GM12878 (cell line): ENCODE results near the gene NEK11. TPM values are rescaled to one million over a fixed set of nuclear protein-coding genes. Genes with fewer than 3 reads are reported as not detected.

ENCODE experiments used
- ATAC-seq: fragments of 200-7000 bp; cut with Tn5 transposase; 3 replicates; pipeline ENCODE4 v1.9.1; 2020; ENCODE audit warnings: mild to moderate bottlenecking, moderate library complexity
- BruUV-seq: library from RNA; stranded (reverse); fragments of 400-500 nt; replicated peaks from 2 replicates; lab custom pipeline; 2021; lab: Mats Ljungman, UMichigan
- CTCF ChIA-PET: fragments of 300-600 bp; sonication (Branson Sonifier 250); formaldehyde crosslinking; extraction: SDS; loops from one replicate; lab custom pipeline; 2021; ENCODE audit warnings: inconsistent platforms; lab: Yijun Ruan, JAX
- POLR2A ChIA-PET: fragments of 350-600 bp; formaldehyde crosslinking; extraction: SDS; loops from one replicate; lab custom pipeline; 2021; ENCODE audit warnings: inconsistent platforms; lab: Charles Lee
- RAD21 ChIA-PET: fragments of 300-600 bp; sonication (Branson Sonifier 250); formaldehyde crosslinking; loops from one replicate; lab custom pipeline; 2023; ENCODE audit warnings: antibody characterized with exemption; ENCODE audit not compliant: unreplicated experiment; lab: Charles Lee
- SMC1A ChIA-PET: fragments of 300-600 bp; sonication (Branson Sonifier 250); formaldehyde crosslinking; loops from one replicate; lab custom pipeline; 2023; ENCODE audit not compliant: unreplicated experiment, uncharacterized antibody; lab: Charles Lee
- DNase-seq: peaks from one replicate; pipeline ENCODE4 v3.0.0-alpha.2; 2011; ENCODE audit warnings: low read depth, low spot score
- FAIRE-seq: peaks from 3 replicates; lab custom pipeline; 2011; peaks lifted over from hg19 to GRCh38; lab: Jason Lieb, UNC
- H2AFZ ChIP-seq: 2 replicates; pipeline ENCODE4 v1.6.0; 2011; ENCODE audit warnings: low read depth, low read length, control low read depth; ENCODE audit not compliant: control insufficient read depth
- H3K27ac ChIP-seq: 2 replicates; pipeline ENCODE4 v1.5.1; 2011; ENCODE audit warnings: control low read depth; ENCODE audit not compliant: control insufficient read depth, insufficient read depth
- H3K27me3 ChIP-seq, 2 experiments: replicated peaks in 1 of 2; 2 replicates each; pipeline versions ENCODE4 v1.6.0 to v1.6.1; 2011; ENCODE audit warnings: low read length in 1 of 2; ENCODE audit not compliant: control insufficient read depth in 2 of 2, insufficient read depth in 2 of 2
- H3K36me3 ChIP-seq, 2 experiments: 2 replicates each; pipeline ENCODE4 v1.5.1; 2011; ENCODE audit warnings: low read length in 1 of 2; ENCODE audit not compliant: control insufficient read depth in 2 of 2, insufficient read depth in 2 of 2
- H3K4me1 ChIP-seq: 2 replicates; pipeline ENCODE4 v1.6.1; 2011; ENCODE audit warnings: mild to moderate bottlenecking, low read length, moderate library complexity, mixed read lengths; ENCODE audit not compliant: control insufficient read depth, insufficient read depth
- H3K4me2 ChIP-seq: 2 replicates; pipeline ENCODE4 v1.6.0; 2011; ENCODE audit warnings: control low read depth; ENCODE audit not compliant: control insufficient read depth, insufficient read depth
- H3K4me3 ChIP-seq: fragments of 200-600 bp; sonication (generic); 2 replicates; pipeline ENCODE4 v1.5.1; 2016
- H3K79me2 ChIP-seq: 2 replicates; pipeline ENCODE4 v1.6.0; 2011; ENCODE audit warnings: low read length; ENCODE audit not compliant: control insufficient read depth, insufficient read depth
- H3K9ac ChIP-seq: 2 replicates; pipeline ENCODE4 v1.8.0; 2011; ENCODE audit warnings: low read length, control low read depth, mixed read lengths; ENCODE audit not compliant: control insufficient read depth, insufficient read depth
- H3K9me3 ChIP-seq: replicated peaks from 3 replicates; pipeline ENCODE4 v1.5.1; 2011; ENCODE audit warnings: mild to moderate bottlenecking, low read length; ENCODE audit not compliant: control insufficient read depth, insufficient read depth
- H4K20me1 ChIP-seq: 2 replicates; pipeline ENCODE4 v1.6.0; 2011; ENCODE audit not compliant: control insufficient read depth, insufficient read depth
- CEBPB ChIP-seq, 2 experiments: fragments of 150-350 bp in 1 of 2; IDR thresholded peaks; 2 replicates each; pipeline ENCODE4 v1.6.1; 2012 to 2014; ENCODE audit warnings: low read depth in 2 of 2, low read length in 2 of 2, borderline replicate concordance in 1 of 2, inconsistent platforms in 1 of 2
- CTCF ChIP-seq, 3 experiments: IDR thresholded peaks in 2 of 3; conservative IDR thresholded peaks in 1 of 3; 2 replicates each; pipeline ENCODE4 v1.5.1; 2011; ENCODE audit warnings: low read depth in 3 of 3, low read length in 3 of 3, mild to moderate bottlenecking in 3 of 3, control low read depth in 2 of 3, moderate library complexity in 2 of 3, inconsistent platforms in 1 of 3, mixed read lengths in 1 of 3; ENCODE audit not compliant: control insufficient read depth in 2 of 3, insufficient read depth in 1 of 3; ENCODE audit errors: extremely low read depth in 1 of 3
- FOXK2 ChIP-seq: fragments of 450-650 bp; IDR thresholded peaks from 2 replicates; pipeline ENCODE4 v1.6.1; 2017; ENCODE audit warnings: mild to moderate bottlenecking, moderate library complexity
- IKZF1 ChIP-seq: fragments of 450-650 bp; conservative IDR thresholded peaks from 2 replicates; pipeline ENCODE4 v1.6.1; 2017; ENCODE audit warnings: antibody characterized with exemption, mild to moderate bottlenecking
- KLF5 ChIP-seq: fragments of 450-650 bp; IDR thresholded peaks from 2 replicates; pipeline ENCODE4 v1.6.1; 2014; ENCODE audit warnings: mild to moderate bottlenecking; ENCODE audit not compliant: partially characterized antibody
- MEF2A ChIP-seq: IDR thresholded peaks from 2 replicates; pipeline ENCODE4 v1.6.1; 2011; ENCODE audit warnings: low read depth, mild to moderate bottlenecking, low read length, moderate library complexity; ENCODE audit not compliant: insufficient read depth
- MTA3 ChIP-seq: IDR thresholded peaks from 2 replicates; pipeline ENCODE4 v1.6.1; 2012; ENCODE audit warnings: low read length, inconsistent platforms, borderline replicate concordance
- NBN ChIP-seq: fragments of 450-650 bp; IDR thresholded peaks from 2 replicates; pipeline ENCODE4 v1.6.1; 2016
- NFYA ChIP-seq: IDR thresholded peaks from 2 replicates; pipeline ENCODE4 v1.6.1; 2011; ENCODE audit warnings: low read depth, mild to moderate bottlenecking, low read length, improper control_type of control experiment, borderline replicate concordance
- NFYB ChIP-seq: IDR thresholded peaks from 2 replicates; pipeline ENCODE4 v1.6.1; 2011; ENCODE audit warnings: low read depth, mild to moderate bottlenecking, low read length, improper control_type of control experiment, moderate library complexity; ENCODE audit not compliant: insufficient read depth
- POLR2AphosphoS5 ChIP-seq: IDR thresholded peaks from 2 replicates; pipeline ENCODE4 v1.6.1; 2011; ENCODE audit warnings: mild to moderate bottlenecking, low read length, inconsistent platforms
- RAD51 ChIP-seq: fragments of 450-650 bp; IDR thresholded peaks from 2 replicates; pipeline ENCODE4 v1.6.1; 2016; ENCODE audit warnings: moderate library complexity, mild to moderate bottlenecking, inconsistent platforms
- SIN3A ChIP-seq: IDR thresholded peaks from 2 replicates; pipeline ENCODE4 v1.6.1; 2012; ENCODE audit warnings: low read depth, low read length, improper control_type of control experiment
- SMAD1 ChIP-seq: fragments of 450-650 bp; IDR thresholded peaks from 2 replicates; pipeline ENCODE4 v1.6.1; 2018; ENCODE audit warnings: mild to moderate bottlenecking, low read depth; ENCODE audit not compliant: partially characterized antibody
- SREBF1 ChIP-seq: IDR thresholded peaks from 2 replicates; pipeline ENCODE4 v1.6.1; 2012; ENCODE audit warnings: mild to moderate bottlenecking, low read length
- TARDBP ChIP-seq: IDR thresholded peaks from 2 replicates; pipeline ENCODE4 v1.6.1; 2016; ENCODE audit warnings: borderline replicate concordance
- YY1 ChIP-seq: IDR thresholded peaks from 2 replicates; pipeline ENCODE4 v1.6.1; 2011; ENCODE audit warnings: low read depth, mild to moderate bottlenecking, low read length
- ZBTB33 ChIP-seq: fragments of 450-650 bp; IDR thresholded peaks from 2 replicates; pipeline ENCODE4 v1.6.1; 2017; ENCODE audit warnings: mild to moderate bottlenecking
- WGBS: methylation state at CpG from one replicate; pipeline ENCODE4 v1.1.6; 2016; ENCODE audit warnings: low lambda C conversion rate; ENCODE audit not compliant: insufficient replicate concordance, insufficient coverage; ENCODE audit errors: missing lambda C conversion rate; 5-methylcytosine and 5-hydroxymethylcytosine counted together
- in situ Hi-C: fragments of 300-500 bp; cut with MboI; formaldehyde crosslinking; loops from 9 replicates; pipeline ENCODE4 v1.14.3; 2018; ENCODE audit warnings: mixed read lengths
- intact Hi-C: fragments of 100-400 bp; cut with micrococcal nuclease; formaldehyde crosslinking; loops from one replicate; pipeline ENCODE4 v1.14.2; 2022; ENCODE audit not compliant: unreplicated experiment
- polyA plus RNA-seq, 11 experiments: library from polyadenylated mRNA; depleted of rRNA in 4 of 11; unstranded in 6 of 11; stranded (reverse) in 5 of 11; fragments of >200 nt; fragmentation: Nextera tagmentation in 4 of 11; fragmentation: Illumina TruSeq in 1 of 11; extraction: Ambion mirVana in 4 of 11; extraction: Trizol in 1 of 11; gene quantifications; 1 replicate in 1 of 11; 2 replicates in 10 of 11; pipeline versions ENCODE4 v1.2.1 to v1.2.3, GENCODE V29; 2011 to 2016; ENCODE audit warnings: inconsistent platforms in 2 of 11, missing spikeins in 2 of 11, low read depth in 1 of 11
- total RNA-seq, 4 experiments: library from RNA; depleted of rRNA in 3 of 4; stranded (reverse); fragments of >200 nt in 3 of 4; fragmentation: Illumina TruSeq in 1 of 4; extraction: Trizol in 1 of 4; gene quantifications; 2 replicates each; pipeline versions ENCODE4 v1.2.1 to v1.2.3, GENCODE V29; 2013 to 2021
- TF ChIP-seq, protein P1 (sequence below): fragments of 450-650 bp; IDR thresholded peaks from 2 replicates; pipeline ENCODE4 v1.6.1; 2018; ENCODE audit warnings: borderline replicate concordance, mild to moderate bottlenecking; ENCODE audit not compliant: partially characterized antibody

Gene NEK11
- total and polyA plus RNA-seq, 10 of the 15 experiments (the other 5 are each of a cell fraction or from before 2014, with no cell fraction given): 0.05 to 0.94 (median 0.36) TPM; not detected in 1

- TF ChIP-seq ZBTB33: no peak
- TF ChIP-seq MEF2A: no peak
Observed at GRCh38 chr3:131167867-131168266, 141.2 kb downstream of the NEK11 start (continued).

GRCh38 chr3:131169331-131169730 is 142.7 kb downstream of the NEK11 start:
- POLR2A ChIA-PET: no interaction called here
- intact Hi-C loops: no loop called here
- TF ChIP-seq TARDBP (no peak), MTA3 (no peak), SIN3A (no peak), CEBPB (IDR thresholded peaks at IDR 0.05; ENCODE audit: borderline replicate concordance in 1 of 2, low read depth in 2 of 2, low read length in 2 of 2) (no peak), CTCF (IDR thresholded peaks at IDR 0.05 in 2 of 3, conservative IDR thresholded peaks at IDR 0.05 in 1 of 3; ENCODE audit: control insufficient read depth in 2 of 3, extremely low read depth in 1 of 3, insufficient read depth in 1 of 3, low read depth in 3 of 3, low read length in 3 of 3) (no peak), KLF5 (no peak), RAD51 (no peak), YY1 (no peak), NFYB (no peak), POLR2AphosphoS5 (no peak), IKZF1 (no peak), NFYA (no peak), SMAD1 (no peak), NBN (no peak), FOXK2 (no peak), SREBF1 (no peak)
- TF ChIP-seq, protein P1, sequence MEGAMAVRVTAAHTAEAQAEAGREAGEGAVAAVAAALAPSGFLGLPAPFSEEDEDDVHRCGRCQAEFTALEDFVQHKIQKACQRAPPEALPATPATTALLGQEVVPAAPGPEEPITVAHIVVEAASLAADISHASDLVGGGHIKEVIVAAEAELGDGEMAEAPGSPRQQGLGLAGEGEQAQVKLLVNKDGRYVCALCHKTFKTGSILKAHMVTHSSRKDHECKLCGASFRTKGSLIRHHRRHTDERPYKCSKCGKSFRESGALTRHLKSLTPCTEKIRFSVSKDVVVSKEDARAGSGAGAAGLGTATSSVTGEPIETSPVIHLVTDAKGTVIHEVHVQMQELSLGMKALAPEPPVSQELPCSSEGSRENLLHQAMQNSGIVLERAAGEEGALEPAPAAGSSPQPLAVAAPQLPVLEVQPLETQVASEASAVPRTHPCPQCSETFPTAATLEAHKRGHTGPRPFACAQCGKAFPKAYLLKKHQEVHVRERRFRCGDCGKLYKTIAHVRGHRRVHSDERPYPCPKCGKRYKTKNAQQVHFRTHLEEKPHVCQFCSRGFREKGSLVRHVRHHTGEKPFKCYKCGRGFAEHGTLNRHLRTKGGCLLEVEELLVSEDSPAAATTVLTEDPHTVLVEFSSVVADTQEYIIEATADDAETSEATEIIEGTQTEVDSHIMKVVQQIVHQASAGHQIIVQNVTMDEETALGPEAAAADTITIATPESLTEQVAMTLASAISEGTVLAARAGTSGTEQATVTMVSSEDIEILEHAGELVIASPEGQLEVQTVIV: no peak

More at GRCh38 chr3:131169331-131169730, 142.7 kb downstream of the NEK11 start:
- H3K4me3 ChIP-seq: no peak overlapping the region
- no peak overlapping the region for H3K9ac ChIP-seq
- no peaks in the 10 kb centered on the region for H4K20me1 ChIP-seq
- H3K4me1 ChIP-seq: no peaks in the 10 kb centered on the region
- no peak for DNase-seq
- BruUV-seq: no TSS peak
- in situ Hi-C loops: no loop called here
- H3K36me3 ChIP-seq: no peaks in the 10 kb centered on the region
- no peak overlapping the region for H3K4me2 ChIP-seq
- ChIA-PET SMC1A (interaction anchor here (0.8 kb wide), 1 partner anchor 10 kb away, joined by 3 read pairs; no protein-coding TSS in a partner anchor), RAD21 (no interaction called here), CTCF (no interaction called here)
- no peak for FAIRE-seq
- WGBS: 4% methylated on average over 3 of the region's 3 CpGs
- ATAC-seq: no peak
- H2AFZ ChIP-seq: no peak overlapping the region
- no peaks in the 10 kb centered on the region for H3K9me3 ChIP-seq
- no peaks in the 10 kb centered on the region for H3K79me2 ChIP-seq
- no peaks in the 10 kb centered on the region for H3K27me3 ChIP-seq
- H3K27ac ChIP-seq: no peak overlapping the region
